Nephron progenitor cell (in vitro differentiated cells): ENCODE measurements around the gene HEBP2.

Experiments used
- DNase-seq: peaks from one replicate; pipeline ENCODE4 v3.0.0; 2021
- H3K27ac Mint-ChIP-seq: 2 replicates; pipeline ENCODE4 v1.8.0; 2021; ENCODE audit warnings: mild to moderate bottlenecking, moderate library complexity, mixed read lengths
- H3K27me3 Mint-ChIP-seq: 2 replicates; pipeline ENCODE4 v1.8.0; 2021; ENCODE audit warnings: mild to moderate bottlenecking, low read depth, mixed read lengths; ENCODE audit not compliant: poor library complexity
- H3K36me3 Mint-ChIP-seq: 2 replicates; pipeline ENCODE4 v1.8.0; 2021; ENCODE audit warnings: low read depth, mixed read lengths
- H3K4me1 Mint-ChIP-seq: 2 replicates; pipeline ENCODE4 v1.8.0; 2021; ENCODE audit warnings: mixed read lengths
- H3K4me3 Mint-ChIP-seq: 2 replicates; pipeline ENCODE4 v1.8.0; 2021; ENCODE audit warnings: mild to moderate bottlenecking, moderate library complexity, mixed read lengths
- H3K9me3 Mint-ChIP-seq: 2 replicates; pipeline ENCODE4 v1.8.0; 2021; ENCODE audit warnings: mild to moderate bottlenecking, moderate library complexity, mixed read lengths
- CTCF ChIP-seq: fragments of 200-600 bp; sonication (generic); IDR thresholded peaks from 2 replicates; pipeline ENCODE4 v1.5.0; 2021; ENCODE audit warnings: antibody characterized with exemption

Gene HEBP2

GRCh38 chr6:138418118-138418742 is 14.2 kb downstream of the HEBP2 start:
- TF ChIP-seq CTCF, result no peak
- H3K36me3 Mint-ChIP-seq, result peaks cover 64% of the 10 kb centered on the region
- no peak overlapping the region for H3K4me3 Mint-ChIP-seq
- peaks cover 4% of the 10 kb centered on the region for H3K9me3 Mint-ChIP-seq
- no peak for DNase-seq
- H3K27me3 Mint-ChIP-seq, result peaks cover 2% of the 10 kb centered on the region
- H3K4me1 Mint-ChIP-seq, result no peaks in the 10 kb centered on the region
- H3K27ac Mint-ChIP-seq, result no peak overlapping the region

- Mint-ChIP-seq H3K36me3 (peaks cover 67% of the 10 kb centered on the region), H3K4me1 (no peaks in the 10 kb centered on the region), H3K9me3 (peaks cover 4% of the 10 kb centered on the region), H3K27me3 (peaks cover 2% of the 10 kb centered on the region), H3K27ac (no peak overlapping the region), H3K4me3 (no peak overlapping the region)
- no peak for TF ChIP-seq CTCF
- no peak for DNase-seq
These were observed 15.7 kb downstream of the HEBP2 start for GRCh38 chr6:138419766-138420165.

GRCh38 chr6:138420356-138420755 is 16.3 kb downstream of the HEBP2 start:
- peaks cover 70% of the 10 kb centered on the region for H3K36me3 Mint-ChIP-seq
- no peaks in the 10 kb centered on the region for H3K4me1 Mint-ChIP-seq
- H3K27me3 Mint-ChIP-seq, result peaks cover 2% of the 10 kb centered on the region
- TF ChIP-seq CTCF, result no peak
- no peak overlapping the region for H3K27ac Mint-ChIP-seq
- H3K4me3 Mint-ChIP-seq, result no peak overlapping the region
- H3K9me3 Mint-ChIP-seq, result peaks cover 4% of the 10 kb centered on the region
- DNase-seq, result no peak

- Mint-ChIP-seq H3K4me1 (no peaks in the 10 kb centered on the region), H3K4me3 (no peak overlapping the region), H3K36me3 (peaks cover 74% of the 10 kb centered on the region)
These were observed 17.1 kb downstream of the HEBP2 start for GRCh38 chr6:138421089-138421488.

GRCh38 chr6:138421608-138422007 is 17.6 kb downstream of the HEBP2 start:
- Mint-ChIP-seq H3K27ac (no peak overlapping the region), H3K9me3 (peaks cover 4% of the 10 kb centered on the region), H3K4me1 (no peaks in the 10 kb centered on the region), H3K36me3 (peaks cover 74% of the 10 kb centered on the region), H3K4me3 (no peak overlapping the region), H3K27me3 (no peaks in the 10 kb centered on the region)
- no peak for DNase-seq
- no peak for TF ChIP-seq CTCF

More at GRCh38 chr6:138421089-138421488, 17.1 kb downstream of the HEBP2 start:
- H3K27ac Mint-ChIP-seq, result no peak overlapping the region
- TF ChIP-seq CTCF, result no peak
- DNase-seq, result no peak
- no peaks in the 10 kb centered on the region for H3K27me3 Mint-ChIP-seq
- peaks cover 4% of the 10 kb centered on the region for H3K9me3 Mint-ChIP-seq

- Mint-ChIP-seq H3K4me1 (no peaks in the 10 kb centered on the region), H3K9me3 (peaks cover 4% of the 10 kb centered on the region), H3K36me3 (peaks cover 68% of the 10 kb centered on the region), H3K27me3 (no peaks in the 10 kb centered on the region), H3K4me3 (no peak overlapping the region), H3K27ac (no peak overlapping the region)
- TF ChIP-seq CTCF, result no peak
- DNase-seq, result no peak
These were observed 18.8 kb downstream of the HEBP2 start for GRCh38 chr6:138422861-138423260.
